H4 (cell line): ENCODE results near the gene FAM131B. TPM values are rescaled to one million over a fixed set of nuclear protein-coding genes. Genes with fewer than 3 reads are reported as not detected.

Experiments used
- DNase-seq: peaks from one replicate; pipeline ENCODE4 v3.0.0-alpha.2; 2015; ENCODE audit warnings: low spot score
- total RNA-seq: library from RNA; depleted of rRNA; stranded (reverse); fragments of >200 nt; shearing (Covaris generic); gene quantifications from 2 replicates; pipeline ENCODE4 v1.2.3, GENCODE V29; 2014; rRNA removed

FAM131B gene
- total RNA-seq, 1 experiment from 2014 or later, result 2.0 TPM

DNA sequence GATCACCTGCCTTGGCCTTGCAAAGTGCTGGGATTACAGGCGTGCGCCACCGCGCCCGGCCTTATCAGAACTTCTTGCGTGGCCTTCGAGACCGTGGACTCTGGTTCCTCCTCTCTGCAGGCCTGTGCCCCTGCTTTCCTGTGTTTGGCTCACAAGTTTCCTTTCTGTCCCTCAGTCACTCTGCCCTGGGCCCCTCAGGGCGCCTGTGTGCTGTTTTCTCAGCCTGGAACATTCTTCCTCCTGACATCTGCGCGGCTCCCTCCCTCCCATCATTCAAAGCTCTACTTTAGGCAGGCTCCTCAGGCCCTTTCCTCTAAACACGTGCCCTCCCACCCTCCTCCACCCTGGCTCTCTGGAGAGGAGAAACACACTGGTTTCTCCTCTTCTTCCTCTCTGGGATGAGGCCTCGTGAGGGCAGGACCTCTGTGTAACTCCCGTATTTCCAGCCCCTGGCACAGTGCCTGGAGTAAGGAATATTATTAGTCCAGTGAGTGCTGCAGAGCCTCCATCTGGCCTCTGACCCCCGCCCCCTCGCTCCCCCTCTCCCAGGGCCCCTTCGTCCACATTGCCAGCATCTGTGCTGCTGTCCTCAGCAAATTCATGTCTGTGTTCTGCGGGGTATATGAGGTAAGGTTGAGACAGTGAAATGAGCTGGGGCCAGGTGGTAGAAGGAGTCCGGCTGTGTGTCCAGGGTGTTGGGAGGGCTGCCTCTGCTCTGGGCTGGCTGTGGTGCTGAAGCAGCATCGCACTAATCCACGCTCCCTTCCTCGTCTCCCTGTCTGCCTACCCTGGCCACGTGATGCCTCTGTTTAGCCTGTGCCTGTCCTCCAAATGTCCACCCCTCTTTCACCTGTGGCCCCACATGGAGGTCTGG lies 39.5 kb downstream of the FAM131B start:
- no peak for DNase-seq

DNA sequence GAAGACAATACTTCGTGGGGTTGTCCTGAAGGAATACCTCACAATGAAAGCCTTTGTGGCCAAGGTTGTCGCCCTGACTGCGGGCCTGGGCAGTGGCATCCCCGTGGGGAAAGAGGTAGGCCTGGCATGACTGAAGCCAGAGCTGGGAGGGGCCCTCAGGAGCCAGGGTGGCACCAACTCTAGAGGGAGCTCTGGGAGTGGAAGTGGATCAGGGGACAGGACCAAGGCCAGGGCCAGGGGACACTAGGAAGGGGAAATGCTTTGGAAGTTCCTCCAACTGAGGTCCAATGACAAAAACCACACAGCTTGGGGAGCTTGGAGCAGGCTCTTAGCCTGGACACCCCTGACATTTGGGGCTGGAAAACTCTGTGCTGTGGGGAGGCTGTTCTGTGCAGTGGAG lies 40.8 kb downstream of the FAM131B start:
- DNase-seq, result no peak

DNA sequence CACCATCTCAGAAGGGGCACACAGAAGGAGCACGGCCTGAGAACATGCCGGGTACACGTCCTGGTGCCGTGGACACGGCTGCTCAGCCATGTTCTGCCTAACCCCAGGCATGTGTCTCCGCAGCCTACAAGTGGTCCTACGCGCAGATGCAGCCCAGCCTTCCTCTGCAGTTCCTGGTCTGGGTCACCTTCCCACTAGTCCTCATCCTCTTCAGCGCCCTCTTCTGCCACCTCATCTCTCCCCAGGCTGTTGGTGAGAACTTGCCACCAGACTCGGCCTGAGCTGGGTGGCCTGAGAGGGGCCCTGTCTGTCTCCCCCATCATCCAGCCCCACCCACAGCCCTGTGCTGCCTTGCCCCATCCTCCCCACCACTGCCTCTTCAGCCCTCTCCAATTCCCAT lies 41.3 kb downstream of the FAM131B start:
- no peak for DNase-seq

DNA sequence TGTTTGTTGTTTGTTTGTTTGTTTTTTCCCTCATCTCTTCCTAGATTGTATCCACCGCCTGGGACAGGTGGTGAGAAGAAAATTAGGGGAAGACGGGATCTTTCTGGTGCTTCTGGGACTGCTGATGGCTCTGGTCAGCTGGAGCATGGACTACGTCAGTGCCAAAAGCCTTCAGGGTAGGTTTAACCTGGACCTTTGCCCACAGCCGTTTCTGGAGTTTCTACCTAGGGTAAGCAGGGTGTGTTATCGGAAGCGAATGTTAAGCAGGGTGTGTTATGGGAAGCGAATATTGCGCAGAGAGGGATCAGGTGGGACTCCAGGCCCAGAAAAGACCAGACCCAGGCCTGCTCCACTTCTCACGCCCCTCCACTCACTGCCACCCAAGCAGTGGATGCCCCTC lies 41.9 kb downstream of the FAM131B start:
- no peak for DNase-seq

DNA sequence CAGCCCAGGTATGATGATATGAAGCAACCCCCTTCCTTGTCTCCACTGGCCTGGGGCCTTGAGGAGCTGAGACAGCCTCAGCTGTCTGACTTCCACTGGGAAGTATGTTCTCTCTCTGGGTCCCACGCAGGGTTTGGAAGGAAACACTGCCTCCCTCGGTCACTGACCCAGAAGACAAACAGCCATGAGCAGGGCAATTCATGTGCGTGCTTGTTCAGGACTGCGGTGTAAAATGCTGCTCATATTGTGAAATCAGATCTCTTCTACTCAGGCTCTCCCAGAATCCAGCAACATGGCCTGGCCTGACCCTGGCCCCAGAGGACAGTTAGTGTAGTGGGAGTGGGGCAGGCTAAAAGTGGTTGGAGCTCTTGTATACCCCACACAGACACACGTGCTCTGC lies 43.9 kb downstream of the FAM131B start:
- peak; percentile 24 for DNase-seq

DNA sequence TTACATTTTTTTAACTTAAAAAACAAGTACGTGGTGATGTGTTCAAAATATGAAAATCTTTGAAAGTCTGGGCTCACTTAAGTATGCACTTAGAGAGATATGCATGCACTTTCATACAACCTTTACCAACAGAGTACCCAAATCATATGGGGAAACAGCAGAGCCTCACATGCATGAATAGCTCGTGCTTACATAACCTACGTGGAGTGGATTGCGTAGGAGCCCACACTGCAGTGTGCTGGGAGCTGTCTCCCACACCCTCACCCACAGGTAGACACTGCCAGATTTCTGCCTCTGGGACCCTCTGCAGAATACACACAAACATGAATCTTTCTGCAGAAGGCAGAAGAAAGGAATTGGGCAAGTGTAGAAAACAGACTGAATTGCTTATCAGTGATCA lies 46.0 kb downstream of the FAM131B start:
- DNase-seq, result no peak

DNA sequence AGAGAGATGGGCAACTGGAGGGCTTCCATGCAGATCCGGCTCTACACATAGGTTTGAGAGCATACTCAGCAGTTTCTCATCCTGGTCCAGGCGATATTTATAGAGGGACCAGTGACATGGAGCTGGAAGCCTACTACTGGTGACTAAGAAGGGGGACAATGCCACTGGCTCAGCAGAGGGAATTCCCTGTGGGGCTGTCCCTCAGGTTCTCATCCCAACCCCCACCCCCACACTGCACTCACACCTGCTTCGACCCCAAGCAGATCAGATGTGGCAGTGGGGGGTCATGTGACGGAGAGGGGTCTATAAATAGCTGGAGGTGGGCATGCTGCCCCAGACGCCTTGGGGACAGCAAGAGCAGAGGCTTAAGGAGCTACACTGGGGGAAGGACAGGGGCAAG lies 46.7 kb downstream of the FAM131B start, which contains the start of gene CLCN1:
CLCN1 (plus strand) TSS at position 336 of the 400 bp plus-strand sequence. CDS start 102 bp downstream, outside the sequence.
- DNase-seq, result no peak

DNA sequence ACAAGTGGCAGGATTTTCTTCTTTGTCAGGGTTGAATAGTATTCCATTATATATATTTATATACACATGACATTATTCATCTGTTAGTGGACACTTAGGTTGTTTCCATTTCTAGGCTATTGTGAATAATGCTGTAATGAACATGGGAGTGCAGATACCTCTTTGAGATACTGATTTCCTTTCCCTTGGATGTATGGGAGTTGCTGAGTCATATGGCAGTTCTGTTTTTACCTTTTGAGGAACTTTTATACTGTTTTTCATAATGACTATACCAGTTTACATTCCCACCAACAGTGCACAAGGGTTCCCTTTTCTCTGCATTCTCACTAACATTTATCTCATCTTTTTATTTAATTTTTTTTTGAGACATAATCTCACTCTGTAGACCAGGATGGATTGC lies 48.4 kb downstream of the FAM131B start:
- no peak for DNase-seq

DNA sequence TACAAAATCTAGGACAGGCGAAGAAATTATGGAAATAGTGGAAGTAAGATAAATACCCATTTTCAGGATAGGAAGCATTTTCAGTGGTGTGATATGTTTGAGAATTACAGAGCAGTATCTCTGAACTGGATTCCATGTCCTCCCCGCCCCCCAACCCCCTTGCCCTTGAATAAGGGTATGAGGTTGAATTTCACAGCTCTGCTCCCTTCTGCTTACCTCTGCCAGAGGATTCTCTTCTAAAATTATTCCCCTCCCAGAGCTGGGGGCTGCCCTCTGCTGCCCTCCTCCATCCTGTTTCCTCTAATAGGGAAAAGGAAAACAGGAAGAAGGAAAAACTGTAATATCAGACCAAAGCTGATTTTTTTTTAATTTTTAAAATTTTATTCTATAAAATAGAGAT lies 53.9 kb downstream of the FAM131B start:
- DNase-seq, result no peak

DNA sequence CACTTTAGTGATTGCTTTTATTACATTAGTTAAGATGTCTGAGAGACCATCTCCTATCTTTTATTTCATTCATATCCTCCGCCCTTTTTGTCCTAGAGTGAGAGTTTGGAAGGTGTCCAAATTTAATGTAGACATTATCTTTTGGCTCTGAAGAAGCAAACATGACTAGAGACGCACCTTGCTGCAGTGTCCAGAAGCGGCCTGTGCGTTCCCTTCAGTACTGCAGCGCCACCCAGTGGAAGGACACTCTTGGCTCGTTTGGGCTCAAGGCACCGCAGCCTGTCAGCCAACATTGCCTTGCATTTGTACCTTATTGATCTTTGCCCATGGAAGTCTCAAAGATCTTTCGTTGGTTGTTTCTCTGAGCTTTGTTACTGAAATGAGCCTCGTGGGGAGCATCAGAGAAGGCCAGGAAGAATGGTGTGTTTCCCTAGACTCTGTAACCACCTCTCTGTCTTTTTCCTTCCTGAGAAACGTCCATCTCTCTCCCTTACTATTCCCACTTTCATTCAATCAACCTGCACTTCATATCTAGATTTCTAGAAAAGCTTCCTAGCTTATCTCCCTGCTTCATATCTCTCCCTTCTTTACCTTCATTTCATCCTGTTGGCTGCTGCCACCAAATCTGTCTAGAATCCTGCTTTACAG lies 57.0 kb downstream of the FAM131B start:
- DNase-seq, result no peak

DNA sequence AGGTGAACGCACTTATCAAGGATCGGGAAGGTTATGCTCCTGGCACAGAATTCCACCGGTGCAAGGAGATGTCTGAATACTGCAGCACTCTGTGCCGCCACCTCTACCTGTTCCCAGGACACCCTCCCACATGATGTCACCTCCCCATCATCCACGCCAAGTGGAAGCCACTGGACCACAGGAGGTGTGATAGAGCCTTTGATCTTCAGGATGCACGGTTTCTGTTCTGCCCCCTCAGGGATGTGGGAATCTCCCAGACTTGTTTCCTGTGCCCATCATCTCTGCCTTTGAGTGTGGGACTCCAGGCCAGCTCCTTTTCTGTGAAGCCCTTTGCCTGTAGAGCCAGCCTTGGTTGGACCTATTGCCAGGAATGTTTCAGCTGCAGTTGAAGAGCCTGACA lies 57.6 kb downstream of the FAM131B start:
- no peak for DNase-seq

DNA sequence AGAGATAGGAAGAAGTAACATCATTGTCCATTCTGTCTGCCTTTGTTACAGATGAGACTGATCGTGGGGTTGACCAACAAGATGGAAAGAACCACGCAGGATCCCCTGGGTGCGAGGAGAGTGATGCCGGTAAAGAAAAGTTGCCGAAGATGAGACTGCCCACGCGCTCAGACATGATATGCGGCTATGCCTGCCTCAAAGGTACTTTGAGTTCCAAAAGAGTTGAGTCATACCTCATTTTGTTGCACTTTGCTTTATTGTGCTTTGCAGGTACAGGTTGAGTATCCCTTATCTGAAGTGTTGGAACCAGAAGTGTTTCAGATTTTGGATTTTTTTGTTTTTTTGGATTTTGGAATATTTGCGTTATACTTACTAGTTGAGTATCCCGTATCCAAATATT lies 58.8 kb downstream of the FAM131B start:
- no peak for DNase-seq

Other genes starting within 250 kb of the FAM131B start
- gene PIP, start 230.6 kb downstream of the FAM131B start, total RNA-seq, result not detected in 2 replicates
- gene TAS2R39, start 179.3 kb downstream of the FAM131B start, total RNA-seq, result not detected in 2 replicates
- gene TAS2R40, start 140.7 kb downstream of the FAM131B start, total RNA-seq, result not detected in 2 replicates
- gene GSTK1, start 99.3 kb downstream of the FAM131B start, total RNA-seq, result 117 and 152 TPM in 2 replicates
- gene TMEM139, start 77.8 kb downstream of the FAM131B start, total RNA-seq, result 0.62 and 1.2 TPM in 2 replicates
- 20.2 and 37.7 TPM in 2 replicates for gene CASP2, start 74.4 kb downstream of the FAM131B start, total RNA-seq
- gene CLCN1, start 46.6 kb downstream of the FAM131B start, total RNA-seq, result not detected in 2 replicates
- gene ZYX, start 18.6 kb upstream of the FAM131B start, total RNA-seq, result 31.2 and 43.3 TPM in 2 replicates
- gene EPHA1, start 46.1 kb upstream of the FAM131B start, total RNA-seq, result not detected in 2 replicates
- gene TAS2R60, start 80.7 kb upstream of the FAM131B start, total RNA-seq, result not detected in 2 replicates
- gene TAS2R41, start 115.2 kb upstream of the FAM131B start, total RNA-seq, result not detected in 2 replicates
- not detected in 2 replicates for gene CTAGE15, start 209.1 kb upstream of the FAM131B start, total RNA-seq